ENCODE results near the gene SORCS2. TPM values are rescaled to one million over a fixed set of nuclear protein-coding genes. Genes with fewer than 3 reads are reported as not detected.

SORCS2 gene
- polyA plus RNA-seq, 1 donor from 2014 or later, result 1.0 TPM

GRCh38 chr4:7427831-7428260 is 235.5 kb downstream of the SORCS2 start:
- no peak overlapping the region for H2AFZ ChIP-seq (ENCODE audit: low read depth, low read length)
- H3K27ac ChIP-seq (ENCODE audit: low read length), result no peak overlapping the region
- H3K4me2 ChIP-seq (ENCODE audit: low read length), result no peak overlapping the region
- no peaks in the 10 kb centered on the region for H3K9me3 ChIP-seq (ENCODE audit: low read length)
- TF ChIP-seq SMC3 (conservative IDR thresholded peaks at IDR 0.05; ENCODE audit: poor library complexity) (no peak), POLR2AphosphoS5 (IDR thresholded peaks at IDR 0.05) (no peak), EZH2 (IDR thresholded peaks at IDR 0.05; ENCODE audit: borderline replicate concordance, insufficient read depth, low read length, poor library complexity, severe bottlenecking) (no peak), CTCF (IDR thresholded peaks at IDR 0.05; ENCODE audit: poor library complexity, severe bottlenecking) (no peak), MXI1 (conservative IDR thresholded peaks at IDR 0.05; ENCODE audit: poor library complexity, severe bottlenecking) (no peak), REST (IDR thresholded peaks at IDR 0.05; ENCODE audit: borderline replicate concordance) (no peak), RAD21 (conservative IDR thresholded peaks at IDR 0.05) (no peak), TAF1 (IDR thresholded peaks at IDR 0.05; ENCODE audit: low read depth) (no peak), EP300 (conservative IDR thresholded peaks at IDR 0.05; ENCODE audit: poor library complexity, severe bottlenecking) (no peak)
- no peak overlapping the region for H3K4me3 ChIP-seq (ENCODE audit: low read length)
- no peaks in the 10 kb centered on the region for H3K79me2 ChIP-seq (replicated peaks; ENCODE audit: insufficient read depth, low read length)
- no peaks in the 10 kb centered on the region for H3K36me3 ChIP-seq (ENCODE audit: insufficient read depth, low read length)
- no peaks in the 10 kb centered on the region for H3F3A ChIP-seq (ENCODE audit: insufficient read depth, low read length, poor library complexity, severe bottlenecking)
- H4K20me1 ChIP-seq (ENCODE audit: insufficient read depth), result no peaks in the 10 kb centered on the region
- no peaks in the 10 kb centered on the region for H3K9me2 ChIP-seq (ENCODE audit: insufficient read depth, low read length)
- H3K9ac ChIP-seq (ENCODE audit: low read length), result no peak overlapping the region
- no peaks in the 10 kb centered on the region for H3K27me3 ChIP-seq (ENCODE audit: insufficient read depth, low read depth, low read length)

DNA sequence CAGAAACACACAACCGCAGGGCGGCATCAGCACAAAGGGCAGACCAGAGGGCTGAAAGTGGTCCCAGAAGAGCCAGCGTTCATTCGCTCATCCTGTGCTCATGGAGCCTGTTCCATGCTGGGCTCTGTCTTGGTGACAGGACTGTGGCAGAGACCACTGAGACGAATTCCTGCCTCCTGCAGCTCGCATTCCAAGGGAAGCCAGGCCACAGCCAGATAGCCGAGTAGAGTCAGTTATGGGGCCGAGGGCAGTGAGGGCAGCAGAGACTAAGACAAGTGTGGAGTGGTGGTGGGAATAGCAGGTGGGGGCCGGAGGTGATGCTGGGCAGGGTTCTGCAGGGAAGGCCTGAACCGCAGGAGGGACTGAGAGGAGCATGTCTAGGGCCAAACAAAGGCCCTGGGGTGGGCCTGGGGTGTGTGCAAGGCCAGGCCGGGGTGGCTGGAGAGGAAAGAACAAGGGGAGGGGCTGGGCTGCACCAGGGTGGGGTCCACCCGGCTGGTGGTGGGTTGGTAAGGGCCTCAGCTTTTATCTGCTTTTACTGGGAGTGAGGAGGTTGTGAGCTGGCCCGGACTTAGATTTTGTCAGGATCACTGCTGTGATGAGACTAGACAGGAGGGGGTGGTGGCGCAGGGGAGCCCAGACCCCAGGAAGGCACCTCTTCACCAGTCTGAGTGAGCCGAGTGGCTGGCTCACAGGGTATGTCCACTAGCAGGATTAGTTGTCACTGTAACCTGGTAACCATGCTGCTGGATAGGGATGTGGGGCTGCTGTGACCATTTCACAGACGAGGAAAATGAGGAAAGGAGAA is 236.1 kb downstream of the SORCS2 start:
- H3K9ac ChIP-seq (ENCODE audit: low read length), result no peak overlapping the region
- no peaks in the 10 kb centered on the region for H3K27me3 ChIP-seq (ENCODE audit: insufficient read depth, low read depth, low read length)
- no peak overlapping the region for H2AFZ ChIP-seq (ENCODE audit: low read depth, low read length)
- no peaks in the 10 kb centered on the region for H3K9me2 ChIP-seq (ENCODE audit: insufficient read depth, low read length)
- no peak overlapping the region for H3K4me2 ChIP-seq (ENCODE audit: low read length)
- H3F3A ChIP-seq (ENCODE audit: insufficient read depth, low read length, poor library complexity, severe bottlenecking), result no peaks in the 10 kb centered on the region
- H4K20me1 ChIP-seq (ENCODE audit: insufficient read depth), result no peaks in the 10 kb centered on the region
- no peaks in the 10 kb centered on the region for H3K9me3 ChIP-seq (ENCODE audit: low read length)
- no peak overlapping the region for H3K27ac ChIP-seq (ENCODE audit: low read length)
- no peaks in the 10 kb centered on the region for H3K36me3 ChIP-seq (ENCODE audit: insufficient read depth, low read length)
- no peak overlapping the region for H3K4me3 ChIP-seq (ENCODE audit: low read length)
- H3K79me2 ChIP-seq (replicated peaks; ENCODE audit: insufficient read depth, low read length), result no peaks in the 10 kb centered on the region
- TF ChIP-seq REST (IDR thresholded peaks at IDR 0.05; ENCODE audit: borderline replicate concordance) (no peak), TAF1 (IDR thresholded peaks at IDR 0.05; ENCODE audit: low read depth) (no peak), RAD21 (conservative IDR thresholded peaks at IDR 0.05) (no peak)

Measured in neural cell (in vitro differentiated cells).